DMS53 (cell line): ENCODE results near the gene MGST2.
A peak's percentile ranks its signal among the peaks of the same experiment; 100 is the strongest.
"Not testable (repeated sequence)": the region's sequence is repeated elsewhere in the genome, so short reads cannot be mapped to it uniquely, and the experiment has no call there.

Experiments
- DNase-seq: peaks from one replicate; lab custom pipeline; 2025; lab: John Stamatoyannopoulos, UW

MGST2 gene

GRCh38 chr4:139665690-139666529, at the start of gene MGST2:
MGST2 (plus strand) TSS chr4:139665819; CDS start chr4:139666020, 201 bp downstream.
- DNase-seq = peak; percentile 87

GRCh38 chr4:139617702-139618490, 47.7 kb upstream of the MGST2 start:
- peak; percentile 36 for DNase-seq

- peak; percentile 66 for DNase-seq
Observed at GRCh38 chr4:139619644-139620043, 46.0 kb upstream of the MGST2 start.

- DNase-seq = no peak
Observed at GRCh38 chr4:139622901-139623381, 42.7 kb upstream of the MGST2 start.

GRCh38 chr4:139624441-139625092, 41.1 kb upstream of the MGST2 start:
- no peak for DNase-seq

GRCh38 chr4:139625093-139625455, 40.5 kb upstream of the MGST2 start:
- DNase-seq = no peak

GRCh38 chr4:139625482-139625881, 40.1 kb upstream of the MGST2 start:
- no peak for DNase-seq

- peak; percentile 67 for DNase-seq
Observed at GRCh38 chr4:139628184-139629012, 37.2 kb upstream of the MGST2 start.

- peak; percentile 18 for DNase-seq
Observed at GRCh38 chr4:139629436-139630125, 36.0 kb upstream of the MGST2 start.

- no peak for DNase-seq
Observed at GRCh38 chr4:139630126-139630495, 35.5 kb upstream of the MGST2 start.

- no peak for DNase-seq
Observed at GRCh38 chr4:139630991-139631390, 34.6 kb upstream of the MGST2 start.

- no peak for DNase-seq
Observed at GRCh38 chr4:139631791-139632190, 33.8 kb upstream of the MGST2 start.

GRCh38 chr4:139632739-139633138, 32.9 kb upstream of the MGST2 start:
- DNase-seq = not testable (repeated sequence)

- peak; percentile 38 for DNase-seq
Observed at GRCh38 chr4:139633195-139633594, 32.4 kb upstream of the MGST2 start.

- DNase-seq = peak; percentile 76
Observed at GRCh38 chr4:139633661-139634060, 32.0 kb upstream of the MGST2 start.

- DNase-seq = no peak
Observed at GRCh38 chr4:139635966-139636365, 29.7 kb upstream of the MGST2 start.

- not testable (repeated sequence) for DNase-seq
Observed at GRCh38 chr4:139638306-139638705, 27.3 kb upstream of the MGST2 start.

- no peak for DNase-seq
Observed at GRCh38 chr4:139639654-139640053, 26.0 kb upstream of the MGST2 start.

GRCh38 chr4:139641218-139641617, 24.4 kb upstream of the MGST2 start:
- DNase-seq = no peak

GRCh38 chr4:139642364-139642763, 23.3 kb upstream of the MGST2 start:
- DNase-seq = no peak
